ENCODE data around the gene SVEP1.
"Not testable (repeated sequence)": the region's sequence is repeated elsewhere in the genome, so short reads cannot be mapped to it uniquely, and the experiment has no call there.

The SVEP1 gene

GRCh38 chr9:110364451-110364850 is 215.1 kb downstream of the SVEP1 start:
- DNase-seq (ENCODE audit: low read depth in 2 of 2), result no peak

- not testable (repeated sequence) for DNase-seq (ENCODE audit: low read depth in 2 of 2)
These were observed 220.5 kb downstream of the SVEP1 start for GRCh38 chr9:110358992-110359391.

GRCh38 chr9:110357505-110357904 is 222.0 kb downstream of the SVEP1 start:
- no peak for DNase-seq (ENCODE audit: low read depth in 2 of 2)

- DNase-seq (ENCODE audit: low read depth in 2 of 2), result no peak
These were observed 222.7 kb downstream of the SVEP1 start for GRCh38 chr9:110356639-110357395.

- DNase-seq (ENCODE audit: low read depth in 2 of 2), result no peak
These were observed 223.6 kb downstream of the SVEP1 start for GRCh38 chr9:110355911-110356310.

- DNase-seq (ENCODE audit: low read depth in 2 of 2), result no peak
These were observed 228.5 kb downstream of the SVEP1 start for GRCh38 chr9:110351009-110351467.

- no peak for DNase-seq (ENCODE audit: low read depth in 2 of 2)
These were observed 233.2 kb downstream of the SVEP1 start for GRCh38 chr9:110346325-110346724.

GRCh38 chr9:110344821-110345220 is 234.7 kb downstream of the SVEP1 start:
- no peak for DNase-seq (ENCODE audit: low read depth in 2 of 2)

- no peak for DNase-seq (ENCODE audit: low read depth in 2 of 2)
These were observed 236.0 kb downstream of the SVEP1 start for GRCh38 chr9:110343551-110343950.

- DNase-seq (ENCODE audit: low read depth in 2 of 2), result no peak
These were observed 239.2 kb downstream of the SVEP1 start for GRCh38 chr9:110340306-110340705.

- DNase-seq (ENCODE audit: low read depth in 2 of 2), result no peak
These were observed 241.4 kb downstream of the SVEP1 start for GRCh38 chr9:110338143-110338542.

GRCh38 chr9:110337727-110338126 is 241.8 kb downstream of the SVEP1 start, which contains the start of gene TXNDC8:
Gene TXNDC8, minus strand, starts transcription at chr9:110337863.
- DNase-seq (ENCODE audit: low read depth in 2 of 2), result no peak

GRCh38 chr9:110336363-110336762 is 243.2 kb downstream of the SVEP1 start:
- no peak for DNase-seq (ENCODE audit: low read depth in 2 of 2)

- no peak for DNase-seq (ENCODE audit: low read depth in 2 of 2)
These were observed 244.7 kb downstream of the SVEP1 start for GRCh38 chr9:110334871-110335270.

- DNase-seq (ENCODE audit: low read depth in 2 of 2), result no peak
These were observed 245.4 kb downstream of the SVEP1 start for GRCh38 chr9:110334183-110334582.

- no peak for DNase-seq (ENCODE audit: low read depth in 2 of 2)
These were observed 246.8 kb downstream of the SVEP1 start for GRCh38 chr9:110332766-110333165.

GRCh38 chr9:110330484-110331105 is 248.9 kb downstream of the SVEP1 start:
- no peak for DNase-seq (ENCODE audit: low read depth in 2 of 2)

- DNase-seq (ENCODE audit: low read depth in 2 of 2), result no peak
These were observed 249.8 kb downstream of the SVEP1 start for GRCh38 chr9:110329639-110330230.

GRCh38 chr9:110328763-110329162 is 250.8 kb downstream of the SVEP1 start:
- DNase-seq (ENCODE audit: low read depth in 2 of 2), result no peak

GRCh38 chr9:110327716-110328115 is 251.8 kb downstream of the SVEP1 start:
- DNase-seq (ENCODE audit: low read depth in 2 of 2), result no peak

GRCh38 chr9:110323818-110324217 is 255.7 kb downstream of the SVEP1 start:
- no peak for DNase-seq (ENCODE audit: low read depth in 2 of 2)

GRCh38 chr9:110320651-110321445 is 258.7 kb downstream of the SVEP1 start:
- DNase-seq (ENCODE audit: low read depth in 2 of 2), result no peak
